H9 (cell line): ENCODE measurements around the gene S100A7. TPM values are rescaled to one million over a fixed set of nuclear protein-coding genes. Genes with fewer than 3 reads are reported as not detected.

Source experiments
- DNase-seq: peaks from one replicate; pipeline ENCODE4 v3.0.0-alpha.2; 2017
- H2AFZ ChIP-seq: one replicate; pipeline ENCODE4 v1.6.1; 2013; ENCODE audit warnings: mild to moderate bottlenecking, low read length, control low read depth, moderate library complexity
- H2AK5ac ChIP-seq: 2 replicates; pipeline ENCODE4 v1.6.1; 2013; ENCODE audit warnings: low read length, control low read depth, mixed read lengths; ENCODE audit not compliant: insufficient read length
- H2BK120ac ChIP-seq: one replicate; pipeline ENCODE4 v1.6.1; 2013; ENCODE audit warnings: low read depth, mild to moderate bottlenecking, low read length, control low read depth, inconsistent platforms; ENCODE audit not compliant: poor library complexity, severe bottlenecking
- H2BK12ac ChIP-seq: 2 replicates; pipeline ENCODE4 v1.6.1; 2013; ENCODE audit warnings: low read length, control low read depth, mixed read lengths, low read depth; ENCODE audit not compliant: insufficient read length
- H2BK15ac ChIP-seq: 2 replicates; pipeline ENCODE4 v1.6.1; 2013; ENCODE audit warnings: low read depth, low read length, control low read depth
- H2BK20ac ChIP-seq: one replicate; pipeline ENCODE4 v1.6.1; 2013; ENCODE audit warnings: low read depth, mild to moderate bottlenecking, low read length, control low read depth, inconsistent platforms; ENCODE audit not compliant: poor library complexity, severe bottlenecking
- H2BK5ac ChIP-seq: 2 replicates; pipeline ENCODE4 v1.6.1; 2013; ENCODE audit warnings: low read length, control low read depth, mixed read lengths; ENCODE audit not compliant: insufficient read length
- H3K14ac ChIP-seq: 2 replicates; pipeline ENCODE4 v1.6.1; 2013; ENCODE audit warnings: low read length, control low read depth; ENCODE audit not compliant: insufficient read depth
- H3K18ac ChIP-seq: 2 replicates; pipeline ENCODE4 v1.6.1; 2013; ENCODE audit warnings: low read depth, mild to moderate bottlenecking, mixed read lengths, low read length, control low read depth; ENCODE audit not compliant: insufficient read length
- H3K23ac ChIP-seq: 2 replicates; pipeline ENCODE4 v1.6.1; 2013; ENCODE audit warnings: low read length, control low read depth, mixed read lengths, low read depth; ENCODE audit not compliant: insufficient read length
- H3K23me2 ChIP-seq: 2 replicates; pipeline ENCODE4 v1.6.1; 2013; ENCODE audit warnings: low read depth, mild to moderate bottlenecking, mixed read lengths, low read length, control low read depth; ENCODE audit not compliant: insufficient read length, poor library complexity, severe bottlenecking
- H3K27ac ChIP-seq: 2 replicates; pipeline ENCODE4 v1.5.1; 2013; ENCODE audit warnings: low read length, control low read depth, mixed read lengths, low read depth; ENCODE audit not compliant: insufficient read length
- H3K27me3 ChIP-seq: 2 replicates; pipeline ENCODE4 v1.6.1; 2013; ENCODE audit warnings: low read length, control low read depth, inconsistent platforms; ENCODE audit not compliant: insufficient read depth
- H3K4ac ChIP-seq: 2 replicates; pipeline ENCODE4 v1.6.1; 2013; ENCODE audit warnings: low read depth, mild to moderate bottlenecking, control low read depth, inconsistent platforms, low read length, moderate library complexity
- H3K4me1 ChIP-seq: 2 replicates; pipeline ENCODE4 v1.6.1; 2013; ENCODE audit warnings: low read length, control low read depth, inconsistent platforms; ENCODE audit not compliant: insufficient read depth
- H3K4me2 ChIP-seq: 2 replicates; pipeline ENCODE4 v1.6.1; 2013; ENCODE audit warnings: low read length, control low read depth, mixed read lengths; ENCODE audit not compliant: insufficient read length, insufficient read depth
- H3K56ac ChIP-seq: 2 replicates; pipeline ENCODE4 v1.6.1; 2013; ENCODE audit warnings: low read depth, mild to moderate bottlenecking, mixed read lengths, low read length, control low read depth; ENCODE audit not compliant: insufficient read length
- H3K79me1 ChIP-seq: 2 replicates; pipeline ENCODE4 v1.6.1; 2013; ENCODE audit warnings: low read depth, mild to moderate bottlenecking, moderate library complexity, low read length, control low read depth, inconsistent platforms; ENCODE audit not compliant: insufficient read depth, poor library complexity, severe bottlenecking
- H3K79me2 ChIP-seq: 2 replicates; pipeline ENCODE4 v1.6.1; 2013; ENCODE audit warnings: low read length, control low read depth, inconsistent platforms; ENCODE audit not compliant: insufficient read depth
- H3K9ac ChIP-seq: 2 replicates; pipeline ENCODE4 v1.6.1; 2013; ENCODE audit warnings: low read length, control low read depth, mixed read lengths; ENCODE audit not compliant: insufficient read length; ENCODE audit errors: extremely low read depth
- H3K9me3 ChIP-seq: one replicate; pipeline ENCODE4 v1.6.1; 2013; ENCODE audit warnings: low read depth, low read length, inconsistent platforms; ENCODE audit not compliant: control insufficient read depth
- H3T11ph ChIP-seq: one replicate; pipeline ENCODE4 v1.6.1; 2013; ENCODE audit warnings: mild to moderate bottlenecking, low read length, control low read depth, inconsistent platforms
- H4K20me1 ChIP-seq: one replicate; pipeline ENCODE4 v1.6.1; 2013; ENCODE audit not compliant: control insufficient read depth, insufficient read length, insufficient read depth
- H4K5ac ChIP-seq: 2 replicates; pipeline ENCODE4 v1.6.1; 2013; ENCODE audit warnings: low read depth, mild to moderate bottlenecking, mixed read lengths, low read length, control low read depth; ENCODE audit not compliant: insufficient read length
- H4K8ac ChIP-seq: replicated peaks from 2 replicates; pipeline ENCODE4 v1.6.1; 2013; ENCODE audit warnings: low read length, control low read depth, mixed read lengths, low read depth; ENCODE audit not compliant: insufficient read length
- H4K91ac ChIP-seq: 2 replicates; pipeline ENCODE4 v1.6.1; 2013; ENCODE audit warnings: low read depth, mild to moderate bottlenecking, moderate library complexity, mixed read lengths, low read length, control low read depth; ENCODE audit not compliant: insufficient read length
- H3K27ac Mint-ChIP-seq, 3 experiments: 2 replicates in 2 of 3; 3 replicates in 1 of 3; pipeline ENCODE4 v1.8.0; 2020 to 2021; ENCODE audit warnings: mixed read lengths in 3 of 3, mild to moderate bottlenecking in 1 of 3, moderate library complexity in 1 of 3
- H3K27me3 Mint-ChIP-seq: 2 replicates; pipeline ENCODE4 v1.8.0; 2021; ENCODE audit warnings: low read depth, mild to moderate bottlenecking, moderate library complexity, mixed read lengths
- H3K36me3 Mint-ChIP-seq, 3 experiments: 2 replicates in 2 of 3; 3 replicates in 1 of 3; pipeline ENCODE4 v1.8.0; 2020 to 2021; ENCODE audit warnings: low read depth in 3 of 3, mixed read lengths in 3 of 3; ENCODE audit not compliant: insufficient read depth in 1 of 3
- H3K4me1 Mint-ChIP-seq, 2 experiments: 2 replicates each; pipeline ENCODE4 v1.8.0; 2020; ENCODE audit warnings: mixed read lengths in 2 of 2
- H3K4me3 Mint-ChIP-seq, 2 experiments: 2 replicates in 1 of 2; 3 replicates in 1 of 2; pipeline ENCODE4 v1.8.0; 2020 to 2021; ENCODE audit warnings: mild to moderate bottlenecking in 2 of 2, mixed read lengths in 2 of 2, moderate library complexity in 1 of 2
- H3K9me3 Mint-ChIP-seq, 2 experiments: 2 replicates in 1 of 2; 3 replicates in 1 of 2; pipeline ENCODE4 v1.8.0; 2020; ENCODE audit warnings: mild to moderate bottlenecking in 2 of 2, mixed read lengths in 2 of 2, moderate library complexity in 1 of 2
- WGBS: extraction: QIAGEN DNeasy Blood & Tissue Kit; methylation state at CpG from one replicate; pipeline ENCODE4 v1.1.7; 2013; ENCODE audit warnings: missing lambda C conversion rate, low lambda C conversion rate, mixed read lengths; ENCODE audit not compliant: insufficient read length; ENCODE audit errors: extremely low coverage; 5-methylcytosine and 5-hydroxymethylcytosine counted together
- total RNA-seq: library from RNA; stranded (reverse); gene quantifications from 2 replicates; pipeline ENCODE4 v1.2.1, GENCODE V29; 2021
- TF ChIP-seq, protein P1 (sequence below): fragments of 200-600 bp; sonication (generic); conservative IDR thresholded peaks from 3 replicates; pipeline ENCODE4 v1.8.0; 2021; ENCODE audit warnings: antibody characterized with exemption, mild to moderate bottlenecking

S100A7 gene
- total RNA-seq, 1 experiment from 2014 or later: not detected

DNA sequence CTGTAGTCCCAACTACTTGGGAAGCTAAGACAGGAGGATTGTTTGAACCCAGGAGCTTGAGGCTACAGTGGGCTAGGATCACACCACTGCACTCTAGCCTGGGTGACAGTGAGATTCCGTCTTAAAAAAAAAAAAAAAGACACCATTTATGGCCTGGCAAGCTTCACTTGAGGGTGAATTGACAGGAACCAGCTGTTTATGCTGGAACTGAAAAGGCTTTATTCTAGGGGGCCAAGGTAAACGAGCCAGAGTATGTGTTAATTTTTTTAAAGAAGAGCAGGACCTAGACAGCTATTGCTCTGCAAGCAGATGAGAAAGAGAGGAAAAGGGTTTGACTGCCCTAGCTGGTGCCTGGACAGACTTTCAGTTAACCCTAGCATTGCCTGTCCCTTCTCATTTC lies 38.3 kb upstream of the S100A7 start:
- H3T11ph ChIP-seq: no peak overlapping the region
- Mint-ChIP-seq H3K4me1 (peaks cover 11 to 16% of the 10 kb centered on the region in 2 experiments), H3K27me3 (peaks cover 3% of the 10 kb centered on the region), H3K27ac (no peak overlapping the region), H3K9me3 (no peaks in the 10 kb centered on the region), H3K36me3 (no peaks in the 10 kb centered on the region), H3K4me3 (no peak overlapping the region; a peak in 1 of 5 replicates)
- H3K79me1 ChIP-seq: no peaks in the 10 kb centered on the region
- H2AK5ac ChIP-seq: no peak overlapping the region
- H3K79me2 ChIP-seq: no peaks in the 10 kb centered on the region
- no peak overlapping the region for H3K27ac ChIP-seq
- H3K4me2 ChIP-seq: no peak overlapping the region
- no peak overlapping the region for H2BK5ac ChIP-seq
- no peak overlapping the region for H3K56ac ChIP-seq
- no peak overlapping the region for H3K4ac ChIP-seq
- H3K14ac ChIP-seq: no peak overlapping the region
- H3K23ac ChIP-seq: no peak overlapping the region
- H3K9ac ChIP-seq: no peak overlapping the region
- H4K5ac ChIP-seq: no peak overlapping the region
- H4K8ac ChIP-seq: no peak overlapping the region
- no peak overlapping the region for H2BK20ac ChIP-seq
- H4K91ac ChIP-seq: no peak overlapping the region
- no peak overlapping the region for H2AFZ ChIP-seq
- no peak overlapping the region for H2BK120ac ChIP-seq
- no peaks in the 10 kb centered on the region for H3K27me3 ChIP-seq
- TF ChIP-seq, protein P1, sequence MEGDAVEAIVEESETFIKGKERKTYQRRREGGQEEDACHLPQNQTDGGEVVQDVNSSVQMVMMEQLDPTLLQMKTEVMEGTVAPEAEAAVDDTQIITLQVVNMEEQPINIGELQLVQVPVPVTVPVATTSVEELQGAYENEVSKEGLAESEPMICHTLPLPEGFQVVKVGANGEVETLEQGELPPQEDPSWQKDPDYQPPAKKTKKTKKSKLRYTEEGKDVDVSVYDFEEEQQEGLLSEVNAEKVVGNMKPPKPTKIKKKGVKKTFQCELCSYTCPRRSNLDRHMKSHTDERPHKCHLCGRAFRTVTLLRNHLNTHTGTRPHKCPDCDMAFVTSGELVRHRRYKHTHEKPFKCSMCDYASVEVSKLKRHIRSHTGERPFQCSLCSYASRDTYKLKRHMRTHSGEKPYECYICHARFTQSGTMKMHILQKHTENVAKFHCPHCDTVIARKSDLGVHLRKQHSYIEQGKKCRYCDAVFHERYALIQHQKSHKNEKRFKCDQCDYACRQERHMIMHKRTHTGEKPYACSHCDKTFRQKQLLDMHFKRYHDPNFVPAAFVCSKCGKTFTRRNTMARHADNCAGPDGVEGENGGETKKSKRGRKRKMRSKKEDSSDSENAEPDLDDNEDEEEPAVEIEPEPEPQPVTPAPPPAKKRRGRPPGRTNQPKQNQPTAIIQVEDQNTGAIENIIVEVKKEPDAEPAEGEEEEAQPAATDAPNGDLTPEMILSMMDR: no peak
- no peaks in the 10 kb centered on the region; the same call in 1 of the 2 replicates for H3K4me1 ChIP-seq
- no peaks in the 10 kb centered on the region for H4K20me1 ChIP-seq
- no peak for DNase-seq
- no peak overlapping the region for H2BK12ac ChIP-seq
- no peak overlapping the region for H3K18ac ChIP-seq
- no peaks in the 10 kb centered on the region for H3K9me3 ChIP-seq
- H2BK15ac ChIP-seq: no peak overlapping the region
- no CpG with 5 or more reads among the region's 2 CpGs for WGBS
- H3K23me2 ChIP-seq: no peaks in the 10 kb centered on the region
